H9 (cell line): Measurements from ENCODE around the gene NOS3. TPM values are rescaled to one million over a fixed set of nuclear protein-coding genes. Genes with fewer than 3 reads are reported as not detected.

Experiments used
- DNase-seq: peaks from one replicate; pipeline ENCODE4 v3.0.0-alpha.2; 2017
- H2AFZ ChIP-seq: one replicate; pipeline ENCODE4 v1.6.1; 2013; ENCODE audit warnings: mild to moderate bottlenecking, low read length, control low read depth, moderate library complexity
- H2AK5ac ChIP-seq: 2 replicates; pipeline ENCODE4 v1.6.1; 2013; ENCODE audit warnings: low read length, control low read depth, mixed read lengths; ENCODE audit not compliant: insufficient read length
- H2BK120ac ChIP-seq: one replicate; pipeline ENCODE4 v1.6.1; 2013; ENCODE audit warnings: low read depth, mild to moderate bottlenecking, low read length, control low read depth, inconsistent platforms; ENCODE audit not compliant: poor library complexity, severe bottlenecking
- H2BK12ac ChIP-seq: 2 replicates; pipeline ENCODE4 v1.6.1; 2013; ENCODE audit warnings: low read length, control low read depth, mixed read lengths, low read depth; ENCODE audit not compliant: insufficient read length
- H2BK15ac ChIP-seq: 2 replicates; pipeline ENCODE4 v1.6.1; 2013; ENCODE audit warnings: low read depth, low read length, control low read depth
- H2BK20ac ChIP-seq: one replicate; pipeline ENCODE4 v1.6.1; 2013; ENCODE audit warnings: low read depth, mild to moderate bottlenecking, low read length, control low read depth, inconsistent platforms; ENCODE audit not compliant: poor library complexity, severe bottlenecking
- H2BK5ac ChIP-seq: 2 replicates; pipeline ENCODE4 v1.6.1; 2013; ENCODE audit warnings: low read length, control low read depth, mixed read lengths; ENCODE audit not compliant: insufficient read length
- H3K14ac ChIP-seq: 2 replicates; pipeline ENCODE4 v1.6.1; 2013; ENCODE audit warnings: low read length, control low read depth; ENCODE audit not compliant: insufficient read depth
- H3K18ac ChIP-seq: 2 replicates; pipeline ENCODE4 v1.6.1; 2013; ENCODE audit warnings: low read depth, mild to moderate bottlenecking, mixed read lengths, low read length, control low read depth; ENCODE audit not compliant: insufficient read length
- H3K23ac ChIP-seq: 2 replicates; pipeline ENCODE4 v1.6.1; 2013; ENCODE audit warnings: low read length, control low read depth, mixed read lengths, low read depth; ENCODE audit not compliant: insufficient read length
- H3K23me2 ChIP-seq: 2 replicates; pipeline ENCODE4 v1.6.1; 2013; ENCODE audit warnings: low read depth, mild to moderate bottlenecking, mixed read lengths, low read length, control low read depth; ENCODE audit not compliant: insufficient read length, poor library complexity, severe bottlenecking
- H3K27ac ChIP-seq: 2 replicates; pipeline ENCODE4 v1.5.1; 2013; ENCODE audit warnings: low read length, control low read depth, mixed read lengths, low read depth; ENCODE audit not compliant: insufficient read length
- H3K27me3 ChIP-seq: 2 replicates; pipeline ENCODE4 v1.6.1; 2013; ENCODE audit warnings: low read length, control low read depth, inconsistent platforms; ENCODE audit not compliant: insufficient read depth
- H3K4ac ChIP-seq: 2 replicates; pipeline ENCODE4 v1.6.1; 2013; ENCODE audit warnings: low read depth, mild to moderate bottlenecking, control low read depth, inconsistent platforms, low read length, moderate library complexity
- H3K4me1 ChIP-seq: 2 replicates; pipeline ENCODE4 v1.6.1; 2013; ENCODE audit warnings: low read length, control low read depth, inconsistent platforms; ENCODE audit not compliant: insufficient read depth
- H3K4me2 ChIP-seq: 2 replicates; pipeline ENCODE4 v1.6.1; 2013; ENCODE audit warnings: low read length, control low read depth, mixed read lengths; ENCODE audit not compliant: insufficient read length, insufficient read depth
- H3K56ac ChIP-seq: 2 replicates; pipeline ENCODE4 v1.6.1; 2013; ENCODE audit warnings: low read depth, mild to moderate bottlenecking, mixed read lengths, low read length, control low read depth; ENCODE audit not compliant: insufficient read length
- H3K79me1 ChIP-seq: 2 replicates; pipeline ENCODE4 v1.6.1; 2013; ENCODE audit warnings: low read depth, mild to moderate bottlenecking, moderate library complexity, low read length, control low read depth, inconsistent platforms; ENCODE audit not compliant: insufficient read depth, poor library complexity, severe bottlenecking
- H3K79me2 ChIP-seq: 2 replicates; pipeline ENCODE4 v1.6.1; 2013; ENCODE audit warnings: low read length, control low read depth, inconsistent platforms; ENCODE audit not compliant: insufficient read depth
- H3K9ac ChIP-seq: 2 replicates; pipeline ENCODE4 v1.6.1; 2013; ENCODE audit warnings: low read length, control low read depth, mixed read lengths; ENCODE audit not compliant: insufficient read length; ENCODE audit errors: extremely low read depth
- H3K9me3 ChIP-seq: one replicate; pipeline ENCODE4 v1.6.1; 2013; ENCODE audit warnings: low read depth, low read length, inconsistent platforms; ENCODE audit not compliant: control insufficient read depth
- H3T11ph ChIP-seq: one replicate; pipeline ENCODE4 v1.6.1; 2013; ENCODE audit warnings: mild to moderate bottlenecking, low read length, control low read depth, inconsistent platforms
- H4K20me1 ChIP-seq: one replicate; pipeline ENCODE4 v1.6.1; 2013; ENCODE audit not compliant: control insufficient read depth, insufficient read length, insufficient read depth
- H4K5ac ChIP-seq: 2 replicates; pipeline ENCODE4 v1.6.1; 2013; ENCODE audit warnings: low read depth, mild to moderate bottlenecking, mixed read lengths, low read length, control low read depth; ENCODE audit not compliant: insufficient read length
- H4K8ac ChIP-seq: replicated peaks from 2 replicates; pipeline ENCODE4 v1.6.1; 2013; ENCODE audit warnings: low read length, control low read depth, mixed read lengths, low read depth; ENCODE audit not compliant: insufficient read length
- H4K91ac ChIP-seq: 2 replicates; pipeline ENCODE4 v1.6.1; 2013; ENCODE audit warnings: low read depth, mild to moderate bottlenecking, moderate library complexity, mixed read lengths, low read length, control low read depth; ENCODE audit not compliant: insufficient read length
- H3K27ac Mint-ChIP-seq, 3 experiments: 2 replicates in 2 of 3; 3 replicates in 1 of 3; pipeline ENCODE4 v1.8.0; 2020 to 2021; ENCODE audit warnings: mixed read lengths in 3 of 3, mild to moderate bottlenecking in 1 of 3, moderate library complexity in 1 of 3
- H3K27me3 Mint-ChIP-seq: 2 replicates; pipeline ENCODE4 v1.8.0; 2021; ENCODE audit warnings: low read depth, mild to moderate bottlenecking, moderate library complexity, mixed read lengths
- H3K36me3 Mint-ChIP-seq, 3 experiments: 2 replicates in 2 of 3; 3 replicates in 1 of 3; pipeline ENCODE4 v1.8.0; 2020 to 2021; ENCODE audit warnings: low read depth in 3 of 3, mixed read lengths in 3 of 3; ENCODE audit not compliant: insufficient read depth in 1 of 3
- H3K4me1 Mint-ChIP-seq, 2 experiments: 2 replicates each; pipeline ENCODE4 v1.8.0; 2020; ENCODE audit warnings: mixed read lengths in 2 of 2
- H3K4me3 Mint-ChIP-seq, 2 experiments: 2 replicates in 1 of 2; 3 replicates in 1 of 2; pipeline ENCODE4 v1.8.0; 2020 to 2021; ENCODE audit warnings: mild to moderate bottlenecking in 2 of 2, mixed read lengths in 2 of 2, moderate library complexity in 1 of 2
- H3K9me3 Mint-ChIP-seq, 2 experiments: 2 replicates in 1 of 2; 3 replicates in 1 of 2; pipeline ENCODE4 v1.8.0; 2020; ENCODE audit warnings: mild to moderate bottlenecking in 2 of 2, mixed read lengths in 2 of 2, moderate library complexity in 1 of 2
- WGBS: extraction: QIAGEN DNeasy Blood & Tissue Kit; methylation state at CpG from one replicate; pipeline ENCODE4 v1.1.7; 2013; ENCODE audit warnings: missing lambda C conversion rate, low lambda C conversion rate, mixed read lengths; ENCODE audit not compliant: insufficient read length; ENCODE audit errors: extremely low coverage; 5-methylcytosine and 5-hydroxymethylcytosine counted together
- total RNA-seq: library from RNA; stranded (reverse); gene quantifications from 2 replicates; pipeline ENCODE4 v1.2.1, GENCODE V29; 2021
- TF ChIP-seq, protein P1 (sequence below): fragments of 200-600 bp; sonication (generic); conservative IDR thresholded peaks from 3 replicates; pipeline ENCODE4 v1.8.0; 2021; ENCODE audit warnings: antibody characterized with exemption, mild to moderate bottlenecking

NOS3 gene
- total RNA-seq, 1 experiment from 2014 or later = 4.5 TPM

DNA sequence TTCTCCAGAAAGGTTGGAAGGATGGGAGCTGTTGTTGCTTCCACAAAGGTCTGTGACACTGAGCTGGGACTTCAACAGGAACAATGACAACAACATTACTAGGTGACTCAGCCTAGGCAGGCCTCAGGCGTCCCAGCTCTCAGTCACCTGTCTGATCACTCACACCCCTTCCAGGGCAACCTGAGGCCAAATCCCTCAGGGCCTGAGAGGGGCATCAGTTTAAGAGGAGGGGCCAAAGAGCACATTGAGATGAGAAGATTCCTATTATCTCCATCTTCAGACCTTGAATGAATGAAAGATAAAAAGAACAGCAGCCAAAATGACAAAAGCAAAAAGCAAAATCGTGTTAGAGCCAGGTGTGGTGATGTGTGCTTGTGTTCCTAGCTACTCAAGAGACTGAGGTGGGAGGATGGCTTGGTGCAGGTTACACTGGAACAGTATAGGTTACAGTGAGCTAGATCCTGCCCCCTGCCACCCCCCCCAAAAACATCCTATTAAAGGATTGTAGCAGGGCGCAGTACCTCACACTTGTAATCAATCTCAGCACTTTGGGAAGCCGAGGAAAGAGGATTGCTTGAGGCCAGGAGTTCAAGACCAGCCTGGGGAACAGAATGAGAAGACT, 33.7 kb downstream of the NOS3 start, which contains the start of gene ATG9B:
Gene ATG9B, minus strand, starts transcription at position 60 of the 622 bp plus-strand sequence. CDS start 71 bp downstream, outside the sequence.
- Histone ChIP-seq H3T11ph (no peak within 1 kb of the TSS), H3K18ac (no peak within 1 kb of the TSS), H2BK15ac (no peak within 1 kb of the TSS), H3K27ac (no peak within 1 kb of the TSS), H2BK12ac (no peak within 1 kb of the TSS), H4K20me1 (no peaks in the 10 kb centered on the region), H2BK20ac (no peak within 1 kb of the TSS), H2AK5ac (no peak within 1 kb of the TSS), H3K27me3 (no peaks in the 10 kb centered on the region; the same call in 1 of the 2 replicates), H4K5ac (no peak within 1 kb of the TSS), H3K9ac (no peak within 1 kb of the TSS), H2BK120ac (no peak within 1 kb of the TSS), H3K14ac (no peak within 1 kb of the TSS; the same call in 1 of the 2 replicates), H3K23ac (no peak within 1 kb of the TSS), H4K8ac (no peak within 1 kb of the TSS), H3K79me2 (no peaks in the 10 kb centered on the region), H2BK5ac (no peak within 1 kb of the TSS), H3K56ac (no peak within 1 kb of the TSS), H3K4me2 (no peak within 1 kb of the TSS), H3K4ac (no peak within 1 kb of the TSS), H3K23me2 (peaks cover 6% of the 10 kb centered on the region), H3K9me3 (no peaks in the 10 kb centered on the region), H4K91ac (no peak within 1 kb of the TSS), H2AFZ (no peak within 1 kb of the TSS), H3K4me1 (peaks cover 8% of the 10 kb centered on the region), H3K79me1 (no peaks in the 10 kb centered on the region)
- Mint-ChIP-seq H3K27ac (no peak within 1 kb of the TSS), H3K9me3 (peaks cover 0 to 2% of the 10 kb centered on the region in 2 experiments; a peak in 2 of 5 replicates), H3K4me1 (peaks cover 35 to 54% of the 10 kb centered on the region in 2 experiments), H3K4me3 (no peak within 1 kb of the TSS), H3K36me3 (no peaks in the 10 kb centered on the region; a peak in 2 of 7 replicates), H3K27me3 (peaks cover 55% of the 10 kb centered on the region)
- TF ChIP-seq, protein P1, sequence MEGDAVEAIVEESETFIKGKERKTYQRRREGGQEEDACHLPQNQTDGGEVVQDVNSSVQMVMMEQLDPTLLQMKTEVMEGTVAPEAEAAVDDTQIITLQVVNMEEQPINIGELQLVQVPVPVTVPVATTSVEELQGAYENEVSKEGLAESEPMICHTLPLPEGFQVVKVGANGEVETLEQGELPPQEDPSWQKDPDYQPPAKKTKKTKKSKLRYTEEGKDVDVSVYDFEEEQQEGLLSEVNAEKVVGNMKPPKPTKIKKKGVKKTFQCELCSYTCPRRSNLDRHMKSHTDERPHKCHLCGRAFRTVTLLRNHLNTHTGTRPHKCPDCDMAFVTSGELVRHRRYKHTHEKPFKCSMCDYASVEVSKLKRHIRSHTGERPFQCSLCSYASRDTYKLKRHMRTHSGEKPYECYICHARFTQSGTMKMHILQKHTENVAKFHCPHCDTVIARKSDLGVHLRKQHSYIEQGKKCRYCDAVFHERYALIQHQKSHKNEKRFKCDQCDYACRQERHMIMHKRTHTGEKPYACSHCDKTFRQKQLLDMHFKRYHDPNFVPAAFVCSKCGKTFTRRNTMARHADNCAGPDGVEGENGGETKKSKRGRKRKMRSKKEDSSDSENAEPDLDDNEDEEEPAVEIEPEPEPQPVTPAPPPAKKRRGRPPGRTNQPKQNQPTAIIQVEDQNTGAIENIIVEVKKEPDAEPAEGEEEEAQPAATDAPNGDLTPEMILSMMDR = no peak
- no CpG with 5 or more reads among the region's 4 CpGs for WGBS
- no peak for DNase-seq
